Measurements from ENCODE around the gene DMKN.

DMKN gene

GRCh38 chr19:35454663-35455062, 58.8 kb downstream of the DMKN start:
- Mint-ChIP-seq H3K4me1 (peaks cover 44% of the 10 kb centered on the region), H3K4me3 (no peak overlapping the region), H3K27me3 (peaks cover 10% of the 10 kb centered on the region), H3K27ac (no peak overlapping the region), H3K9me3 (no peaks in the 10 kb centered on the region)
- no peak for ATAC-seq
- DNase-seq, result no peak

- peak; percentile 93 for ATAC-seq
- peaks cover 62% of the 10 kb centered on the region for H3K4me1 Mint-ChIP-seq
- DNase-seq, result peak; percentile 10 to 61
- peaks cover 42% of the 10 kb centered on the region for H3K27me3 Mint-ChIP-seq
- H3K4me3 Mint-ChIP-seq, result peak overlapping the region; percentile 38 to 69
- H3K27ac Mint-ChIP-seq, result peak overlapping the region in 1 of 2 donors; percentile 64
- no peaks in the 10 kb centered on the region for H3K9me3 Mint-ChIP-seq
Observed at GRCh38 chr19:35451338-35452096, 61.9 kb downstream of the DMKN start.

- DNase-seq (no peak), ATAC-seq (no peak)
- H3K27ac Mint-ChIP-seq, result no peak overlapping the region
- H3K27me3 Mint-ChIP-seq, result peaks cover 61% of the 10 kb centered on the region
- H3K4me3 Mint-ChIP-seq, result no peak overlapping the region
- H3K9me3 Mint-ChIP-seq, result no peaks in the 10 kb centered on the region
- peaks cover 79% of the 10 kb centered on the region for H3K4me1 Mint-ChIP-seq
Observed at GRCh38 chr19:35449359-35450043, 63.9 kb downstream of the DMKN start.

GRCh38 chr19:35447606-35448469, 65.6 kb downstream of the DMKN start, which contains the start of gene FFAR2:
FFAR2 (plus strand) TSS chr19:35448257; CDS start chr19:35449715, 1,458 bp downstream.
- ATAC-seq (no peak), DNase-seq (no peak)
- no peaks in the 10 kb centered on the region for H3K9me3 Mint-ChIP-seq
- H3K4me1 Mint-ChIP-seq, result peaks cover 76% of the 10 kb centered on the region
- peak within 1 kb of the TSS in 1 of 2 donors; percentile 68 for H3K27ac Mint-ChIP-seq
- peak within 1 kb of the TSS in 1 of 2 donors; percentile 4 for H3K4me3 Mint-ChIP-seq
- H3K27me3 Mint-ChIP-seq, result peaks cover 61% of the 10 kb centered on the region

Measured in stimulated activated naive CD8-positive, alpha-beta T cell treated with anti-CD3 and anti-CD28 coated beads, Interleukin-15, amount 100 ng/mL, for 72 hours (primary cell).